Choroid plexus epithelial cell (primary cell): ENCODE results near the gene KHSRP.
"Not testable (repeated sequence)": the region's sequence is repeated elsewhere in the genome, so short reads cannot be mapped to it uniquely, and the experiment has no call there.

ENCODE experiments used
- DNase-seq: peaks from one replicate; pipeline ENCODE4 v3.0.0-alpha.2; 2010; ENCODE audit warnings: low read depth
- H3K4me3 ChIP-seq: 2 replicates; pipeline ENCODE4 v1.5.1; 2011; ENCODE audit warnings: low read depth, mild to moderate bottlenecking, control low read depth, low read length, moderate library complexity
- CTCF ChIP-seq: conservative IDR thresholded peaks from 2 replicates; pipeline ENCODE4 v1.5.1; 2011; ENCODE audit warnings: low read depth, mild to moderate bottlenecking, control low read depth, inconsistent platforms, low read length, moderate library complexity

Gene KHSRP

GRCh38 chr19:6439743-6440142, 15.1 kb upstream of the KHSRP start:
- DNase-seq = no peak
- no peak overlapping the region for H3K4me3 ChIP-seq
- TF ChIP-seq CTCF = no peak

- no peak for DNase-seq
- TF ChIP-seq CTCF = no peak
- no peak within 1 kb of the TSS for H3K4me3 ChIP-seq
These were observed 9.1 kb upstream of the KHSRP start, which contains the start of gene SLC25A41 for GRCh38 chr19:6433663-6434062. Gene SLC25A41, minus strand, starts transcription at chr19:6433763. Its CDS starts 70 bp downstream, at chr19:6433693.

- no peak for TF ChIP-seq CTCF
- H3K4me3 ChIP-seq = no peak overlapping the region
- DNase-seq = no peak
These were observed 8.6 kb upstream of the KHSRP start for GRCh38 chr19:6433165-6433564.

GRCh38 chr19:6431891-6432290, 7.3 kb upstream of the KHSRP start:
- TF ChIP-seq CTCF = no peak
- H3K4me3 ChIP-seq = no peak overlapping the region
- no peak for DNase-seq

GRCh38 chr19:6429419-6430221, 5.0 kb upstream of the KHSRP start:
- no peak overlapping the region for H3K4me3 ChIP-seq
- TF ChIP-seq CTCF = no peak
- no peak for DNase-seq

GRCh38 chr19:6428692-6429418, 4.2 kb upstream of the KHSRP start:
- DNase-seq, H3K4me3 ChIP-seq: not testable (repeated sequence)

- TF ChIP-seq CTCF = no peak
- H3K4me3 ChIP-seq = no peak overlapping the region
- DNase-seq = no peak
These were observed 2.5 kb upstream of the KHSRP start for GRCh38 chr19:6427131-6427530.
